Smooth muscle cell (in vitro differentiated cells): ENCODE data around the gene RILPL1. TPM values are rescaled to one million over a fixed set of nuclear protein-coding genes. Genes with fewer than 3 reads are reported as not detected.

Source experiments
- DNase-seq: peaks from one replicate; lab custom pipeline; 2025; ENCODE audit not compliant: unreplicated experiment; lab: John Stamatoyannopoulos, UW
- H2AFZ ChIP-seq: fragments of 200-600 bp; sonication (generic); 2 replicates; pipeline ENCODE4 v1.6.0; 2016; ENCODE audit warnings: antibody characterized with exemption, low read depth, mild to moderate bottlenecking
- H3F3A ChIP-seq: fragments of 200-600 bp; sonication (generic); 2 replicates; pipeline ENCODE4 v1.6.0; 2017; ENCODE audit warnings: antibody characterized with exemption, low read depth
- H3K27ac ChIP-seq: fragments of 200-600 bp; sonication (generic); 2 replicates; pipeline ENCODE4 v1.5.1; 2016; ENCODE audit warnings: low read depth, mild to moderate bottlenecking
- H3K27me3 ChIP-seq: fragments of 200-600 bp; sonication (generic); 2 replicates; pipeline ENCODE4 v1.6.1; 2016; ENCODE audit warnings: low read depth, mild to moderate bottlenecking
- H3K36me3 ChIP-seq: fragments of 200-600 bp; sonication (generic); 2 replicates; pipeline ENCODE4 v1.5.1; 2016; ENCODE audit warnings: low read depth
- H3K4me1 ChIP-seq: fragments of 200-600 bp; sonication (generic); 2 replicates; pipeline ENCODE4 v1.5.1; 2016; ENCODE audit warnings: low read depth
- H3K4me2 ChIP-seq: fragments of 200-600 bp; sonication (generic); 2 replicates; pipeline ENCODE4 v1.6.0; 2016; ENCODE audit warnings: mild to moderate bottlenecking
- H3K4me3 ChIP-seq: fragments of 200-600 bp; sonication (generic); 2 replicates; pipeline ENCODE4 v1.5.1; 2016; ENCODE audit warnings: mild to moderate bottlenecking
- H3K79me2 ChIP-seq: fragments of 200-600 bp; sonication (generic); 2 replicates; pipeline ENCODE4 v1.6.0; 2016; ENCODE audit warnings: low read depth, mild to moderate bottlenecking
- H3K9ac ChIP-seq: fragments of 200-600 bp; sonication (generic); 2 replicates; pipeline ENCODE4 v1.6.0; 2016; ENCODE audit warnings: low read depth
- H3K9me3 ChIP-seq: fragments of 200-600 bp; sonication (generic); replicated peaks from 2 replicates; pipeline ENCODE4 v1.5.1; 2016; ENCODE audit warnings: low read depth
- H4K20me1 ChIP-seq: fragments of 200-600 bp; sonication (generic); 2 replicates; pipeline ENCODE4 v1.6.0; 2016; ENCODE audit warnings: low read depth
- CTCF ChIP-seq: fragments of 200-600 bp; sonication (generic); IDR thresholded peaks from 2 replicates; pipeline ENCODE4 v1.5.1; 2017; ENCODE audit warnings: borderline replicate concordance, mild to moderate bottlenecking, antibody characterized with exemption; ENCODE audit not compliant: insufficient read depth, poor library complexity, severe bottlenecking
- WGBS: methylation state at CpG from one replicate; pipeline ENCODE4 v1.1.7; 2016; ENCODE audit warnings: low lambda C conversion rate; 5-methylcytosine and 5-hydroxymethylcytosine counted together
- polyA plus RNA-seq: library from polyadenylated mRNA; unstranded; fragments of >200 nt; fragmentation: Nextera tagmentation; extraction: Ambion mirVana; gene quantifications from 2 replicates; pipeline ENCODE4 v1.2.1, GENCODE V29; 2016
- total RNA-seq: library from RNA; depleted of rRNA; stranded (reverse); fragments of >200 nt; gene quantifications from 2 replicates; pipeline ENCODE4 v1.2.3, GENCODE V29; 2014

RILPL1 gene
- total and polyA plus RNA-seq, 2 experiments from 2014 or later: 17.9 to 29.8 TPM

- H3K4me3 ChIP-seq: no peak overlapping the region
- no peaks in the 10 kb centered on the region for H3F3A ChIP-seq
- H3K27me3 ChIP-seq: no peaks in the 10 kb centered on the region
- WGBS: 97% methylated on average over 1 of the region's 1 CpG
- no peak overlapping the region for H3K9ac ChIP-seq
- no peak overlapping the region for H3K27ac ChIP-seq
- no peak overlapping the region for H3K4me2 ChIP-seq
- peaks cover 8% of the 10 kb centered on the region for H3K79me2 ChIP-seq
- no peaks in the 10 kb centered on the region for H3K9me3 ChIP-seq
- no peak overlapping the region for H2AFZ ChIP-seq
- H3K36me3 ChIP-seq: no peaks in the 10 kb centered on the region
- no peaks in the 10 kb centered on the region for H3K4me1 ChIP-seq
- H4K20me1 ChIP-seq: peaks cover 3% of the 10 kb centered on the region
- no peak for TF ChIP-seq CTCF
- DNase-seq: no peak
Observed at GRCh38 chr12:123576611-123577010, 43.1 kb upstream of the RILPL1 start.

GRCh38 chr12:123573870-123574269 is 40.4 kb upstream of the RILPL1 start:
- Histone ChIP-seq H3F3A (no peaks in the 10 kb centered on the region), H3K4me1 (no peaks in the 10 kb centered on the region), H3K9me3 (no peaks in the 10 kb centered on the region), H3K36me3 (no peaks in the 10 kb centered on the region), H3K79me2 (no peaks in the 10 kb centered on the region), H4K20me1 (peaks cover 2% of the 10 kb centered on the region), H3K27me3 (no peaks in the 10 kb centered on the region), H2AFZ (no peak overlapping the region), H3K4me3 (no peak overlapping the region), H3K27ac (no peak overlapping the region), H3K4me2 (no peak overlapping the region), H3K9ac (no peak overlapping the region)
- no peak for TF ChIP-seq CTCF
- DNase-seq: no peak
- 80% methylated on average over 4 of the region's 4 CpGs for WGBS

GRCh38 chr12:123572391-123572790 is 38.9 kb upstream of the RILPL1 start:
- no peak overlapping the region for H3K27ac ChIP-seq
- no peaks in the 10 kb centered on the region for H3K36me3 ChIP-seq
- DNase-seq: no peak
- no peak overlapping the region for H3K9ac ChIP-seq
- H3K9me3 ChIP-seq: no peaks in the 10 kb centered on the region
- no peaks in the 10 kb centered on the region for H3K79me2 ChIP-seq
- H3K4me2 ChIP-seq: no peak overlapping the region
- H3F3A ChIP-seq: no peaks in the 10 kb centered on the region
- H4K20me1 ChIP-seq: no peaks in the 10 kb centered on the region
- TF ChIP-seq CTCF: no peak
- WGBS: 88% methylated on average over 2 of the region's 2 CpGs
- no peaks in the 10 kb centered on the region for H3K4me1 ChIP-seq
- no peak overlapping the region for H2AFZ ChIP-seq
- H3K27me3 ChIP-seq: no peaks in the 10 kb centered on the region
- no peak overlapping the region for H3K4me3 ChIP-seq

- H2AFZ ChIP-seq: no peak overlapping the region
- H3K79me2 ChIP-seq: no peaks in the 10 kb centered on the region
- H3K4me2 ChIP-seq: no peak overlapping the region
- no peaks in the 10 kb centered on the region for H3K9me3 ChIP-seq
- H3K4me3 ChIP-seq: no peak overlapping the region
- 42% methylated on average over 4 of the region's 4 CpGs for WGBS
- no peaks in the 10 kb centered on the region for H3K27me3 ChIP-seq
- H3K9ac ChIP-seq: no peak overlapping the region
- no peaks in the 10 kb centered on the region for H3F3A ChIP-seq
- no peaks in the 10 kb centered on the region for H3K36me3 ChIP-seq
- H3K4me1 ChIP-seq: no peaks in the 10 kb centered on the region
- H4K20me1 ChIP-seq: no peaks in the 10 kb centered on the region
- TF ChIP-seq CTCF: no peak
- no peak overlapping the region for H3K27ac ChIP-seq
- DNase-seq: no peak
Observed at GRCh38 chr12:123571343-123571813, 37.9 kb upstream of the RILPL1 start.
